ENCODE measurements around the gene CCDC87.

The CCDC87 gene

DNA sequence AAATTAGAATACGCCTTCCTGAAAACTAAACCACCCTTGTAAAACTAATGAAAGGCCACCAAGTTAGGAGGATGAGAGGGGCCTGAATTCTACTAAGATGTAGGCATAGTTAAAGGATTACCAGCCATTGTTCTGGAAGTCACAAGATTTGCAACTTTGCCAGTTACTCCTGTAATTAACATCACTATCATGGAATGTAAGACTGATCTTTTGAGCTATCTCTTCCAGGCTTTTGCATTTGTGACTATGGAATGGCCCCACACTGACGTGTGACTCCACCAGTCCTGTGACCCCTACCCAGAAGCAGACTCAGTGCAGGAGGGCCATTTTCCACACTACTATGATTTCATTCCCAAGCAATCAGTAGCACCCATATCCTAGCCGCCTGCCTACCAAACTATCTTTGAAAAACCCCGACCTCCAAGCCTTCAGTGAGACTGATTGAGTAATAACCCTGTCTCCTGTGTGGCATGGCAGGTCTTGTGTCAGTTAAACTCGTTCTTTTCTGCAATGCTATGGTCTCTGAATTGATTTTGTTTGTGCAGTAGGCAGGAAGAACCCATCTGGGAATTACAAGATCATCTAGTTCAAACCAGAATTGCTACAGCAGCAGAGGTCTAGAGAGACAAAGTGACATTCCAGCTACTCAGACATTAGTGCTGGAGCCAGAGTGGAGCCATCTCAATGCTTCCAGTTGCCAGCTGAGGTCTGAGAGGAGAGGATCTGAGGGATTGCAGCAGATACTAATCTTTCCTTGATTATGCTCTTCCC, 22.6 kb downstream of the CCDC87 start:
- TF ChIP-seq, protein P1, sequence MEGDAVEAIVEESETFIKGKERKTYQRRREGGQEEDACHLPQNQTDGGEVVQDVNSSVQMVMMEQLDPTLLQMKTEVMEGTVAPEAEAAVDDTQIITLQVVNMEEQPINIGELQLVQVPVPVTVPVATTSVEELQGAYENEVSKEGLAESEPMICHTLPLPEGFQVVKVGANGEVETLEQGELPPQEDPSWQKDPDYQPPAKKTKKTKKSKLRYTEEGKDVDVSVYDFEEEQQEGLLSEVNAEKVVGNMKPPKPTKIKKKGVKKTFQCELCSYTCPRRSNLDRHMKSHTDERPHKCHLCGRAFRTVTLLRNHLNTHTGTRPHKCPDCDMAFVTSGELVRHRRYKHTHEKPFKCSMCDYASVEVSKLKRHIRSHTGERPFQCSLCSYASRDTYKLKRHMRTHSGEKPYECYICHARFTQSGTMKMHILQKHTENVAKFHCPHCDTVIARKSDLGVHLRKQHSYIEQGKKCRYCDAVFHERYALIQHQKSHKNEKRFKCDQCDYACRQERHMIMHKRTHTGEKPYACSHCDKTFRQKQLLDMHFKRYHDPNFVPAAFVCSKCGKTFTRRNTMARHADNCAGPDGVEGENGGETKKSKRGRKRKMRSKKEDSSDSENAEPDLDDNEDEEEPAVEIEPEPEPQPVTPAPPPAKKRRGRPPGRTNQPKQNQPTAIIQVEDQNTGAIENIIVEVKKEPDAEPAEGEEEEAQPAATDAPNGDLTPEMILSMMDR (conservative IDR thresholded peaks at IDR 0.05; ENCODE audit: low read depth, low read length) = no peak
- Histone ChIP-seq H3K79me2 (ENCODE audit: insufficient read depth, low read depth) (no peaks in the 10 kb centered on the region), H3K4me2 (no peak overlapping the region), H3K4me3 (IDR thresholded peaks at IDR 0.05; ENCODE audit: insufficient read depth, low read depth, low read length) (no peak overlapping the region), H4K20me1 (ENCODE audit: insufficient read depth) (no peaks in the 10 kb centered on the region), H3K9ac (no peak overlapping the region), H2AFZ (ENCODE audit: low read depth) (no peak overlapping the region), H3K36me3 (ENCODE audit: insufficient read depth) (no peaks in the 10 kb centered on the region), H3K4me1 (ENCODE audit: low read depth, poor library complexity, severe bottlenecking) (no peaks in the 10 kb centered on the region), H3K27me3 (ENCODE audit: insufficient read depth, low read depth) (peaks cover 16% of the 10 kb centered on the region; the same call in 1 of the 2 replicates), H3K27ac (no peak overlapping the region)

DNA sequence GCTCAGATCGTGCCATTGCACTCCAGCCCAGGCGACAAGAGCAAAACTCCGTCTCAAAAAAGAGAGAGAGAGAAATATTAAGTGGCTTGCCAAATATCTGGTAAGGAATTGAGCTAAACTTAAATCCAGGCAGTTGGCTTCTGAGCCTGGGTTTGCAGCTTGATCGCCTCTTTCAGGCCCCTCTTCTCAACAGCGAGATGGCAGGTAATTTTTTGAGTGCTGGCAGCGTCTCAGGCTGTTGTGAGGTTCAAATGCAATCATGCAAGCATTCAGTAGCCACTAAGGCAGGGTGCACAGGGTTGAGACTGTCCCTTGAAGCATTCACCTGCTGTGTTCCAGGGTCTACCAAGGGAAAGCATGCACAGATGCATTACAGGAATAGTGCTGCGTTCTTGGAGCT, 23.8 kb downstream of the CCDC87 start:
- Histone ChIP-seq H3K9ac (no peak overlapping the region), H3K79me2 (ENCODE audit: insufficient read depth, low read depth) (no peaks in the 10 kb centered on the region), H3K4me1 (ENCODE audit: low read depth, poor library complexity, severe bottlenecking) (no peaks in the 10 kb centered on the region), H2AFZ (ENCODE audit: low read depth) (peak overlapping the region; percentile 60; the same call in 1 of the 2 replicates), H3K36me3 (ENCODE audit: insufficient read depth) (no peaks in the 10 kb centered on the region), H4K20me1 (ENCODE audit: insufficient read depth) (no peaks in the 10 kb centered on the region), H3K27ac (no peak overlapping the region), H3K4me2 (no peak overlapping the region), H3K4me3 (IDR thresholded peaks at IDR 0.05; ENCODE audit: insufficient read depth, low read depth, low read length) (no peak overlapping the region), H3K27me3 (ENCODE audit: insufficient read depth, low read depth) (peaks cover 6% of the 10 kb centered on the region; the same call in 1 of the 2 replicates)
- TF ChIP-seq, protein P1 (conservative IDR thresholded peaks at IDR 0.05; ENCODE audit: low read depth, low read length) = no peak

DNA sequence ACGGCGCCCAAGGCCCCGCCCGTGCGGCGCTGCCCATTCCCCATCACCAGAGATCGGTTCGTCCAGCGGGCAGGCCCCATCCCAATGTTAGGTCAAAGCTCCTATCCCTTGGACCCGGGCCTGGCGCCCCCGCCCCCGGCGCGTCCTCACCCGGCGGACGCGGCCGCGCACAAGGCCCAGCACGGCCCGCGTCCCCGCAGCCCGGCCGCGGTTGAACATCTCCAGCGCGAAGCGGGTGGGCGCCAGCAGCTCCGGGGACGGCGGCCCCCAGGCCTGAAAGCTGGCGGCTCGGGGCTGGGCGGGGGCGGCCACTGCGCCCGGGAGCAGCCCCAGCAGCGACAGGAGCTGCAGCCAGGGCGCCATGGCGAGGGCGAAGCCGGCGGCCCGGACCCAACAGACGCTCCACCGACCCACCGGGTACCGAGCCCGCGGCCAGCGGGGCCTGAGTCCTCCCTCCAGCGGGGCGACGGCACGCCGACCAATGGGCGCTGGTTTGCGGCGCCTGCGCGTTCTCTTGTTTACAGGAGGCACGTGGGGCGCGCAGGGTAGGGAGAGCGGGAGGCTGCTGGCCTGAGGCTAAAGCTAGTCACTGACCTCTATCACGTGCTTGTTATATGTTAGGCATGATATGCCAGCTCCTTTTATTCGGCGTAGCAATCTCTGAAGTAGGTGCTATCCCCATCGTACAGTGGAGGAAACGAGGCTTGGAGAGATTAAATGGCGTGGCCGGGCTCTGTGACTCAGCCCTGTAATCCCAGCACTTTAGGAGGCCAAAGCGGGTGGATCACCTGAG, 24.5 kb downstream of the CCDC87 start, which contains the start of gene CTSF:
TSS of gene CTSF (minus strand) at position 483 of the 793 bp plus-strand sequence. CDS start at position 363, 120 bp downstream.
- no peak within 1 kb of the TSS for H3K27ac ChIP-seq
- H4K20me1 ChIP-seq (ENCODE audit: insufficient read depth) = no peaks in the 10 kb centered on the region
- H3K79me2 ChIP-seq (ENCODE audit: insufficient read depth, low read depth) = no peaks in the 10 kb centered on the region
- H3K4me1 ChIP-seq (ENCODE audit: low read depth, poor library complexity, severe bottlenecking) = no peaks in the 10 kb centered on the region
- peak within 1 kb of the TSS; percentile 33; the same call in 1 of the 2 replicates for H3K4me2 ChIP-seq
- no peaks in the 10 kb centered on the region for H3K36me3 ChIP-seq (ENCODE audit: insufficient read depth)
- no peak within 1 kb of the TSS for H3K9ac ChIP-seq
- TF ChIP-seq, protein P1 (conservative IDR thresholded peaks at IDR 0.05; ENCODE audit: low read depth, low read length) = no peak
- H3K27me3 ChIP-seq (ENCODE audit: insufficient read depth, low read depth) = no peaks in the 10 kb centered on the region; the same call in 1 of the 2 replicates
- H2AFZ ChIP-seq (ENCODE audit: low read depth) = peak within 1 kb of the TSS; percentile 60
- no peak within 1 kb of the TSS for H3K4me3 ChIP-seq (IDR thresholded peaks at IDR 0.05; ENCODE audit: insufficient read depth, low read depth, low read length)

DNA sequence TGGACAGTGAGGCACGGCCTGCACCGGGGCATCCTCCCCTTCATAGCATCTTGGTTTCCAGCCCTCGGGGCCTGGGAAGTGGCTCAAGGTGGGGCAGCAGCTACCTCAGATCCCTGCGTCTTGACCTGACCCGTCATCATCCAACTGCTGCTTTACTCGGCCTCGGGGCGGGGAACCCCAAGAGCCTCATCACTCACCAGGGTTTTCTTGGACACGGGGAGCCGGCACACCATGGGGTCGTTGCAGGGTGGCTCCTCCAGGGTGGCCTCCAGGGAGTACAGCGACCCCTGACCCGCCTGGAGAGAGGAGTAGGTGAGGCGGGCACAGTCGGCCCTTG, 25.1 kb downstream of the CCDC87 start:
- no peaks in the 10 kb centered on the region for H4K20me1 ChIP-seq (ENCODE audit: insufficient read depth)
- no peak overlapping the region for H3K9ac ChIP-seq
- no peak overlapping the region for H3K27ac ChIP-seq
- no peaks in the 10 kb centered on the region for H3K4me1 ChIP-seq (ENCODE audit: low read depth, poor library complexity, severe bottlenecking)
- no peaks in the 10 kb centered on the region for H3K27me3 ChIP-seq (ENCODE audit: insufficient read depth, low read depth)
- H3K36me3 ChIP-seq (ENCODE audit: insufficient read depth) = no peaks in the 10 kb centered on the region
- no peak overlapping the region for H3K4me3 ChIP-seq (IDR thresholded peaks at IDR 0.05; ENCODE audit: insufficient read depth, low read depth, low read length)
- H3K79me2 ChIP-seq (ENCODE audit: insufficient read depth, low read depth) = no peaks in the 10 kb centered on the region
- no peak overlapping the region for H3K4me2 ChIP-seq
- TF ChIP-seq, protein P1 (conservative IDR thresholded peaks at IDR 0.05; ENCODE audit: low read depth, low read length) = no peak
- peak overlapping the region; percentile 60; the same call in 1 of the 2 replicates for H2AFZ ChIP-seq (ENCODE audit: low read depth)
